Panc1 (cell line): ENCODE measurements around the gene TEPSIN. TPM values are rescaled to one million over a fixed set of nuclear protein-coding genes. Genes with fewer than 3 reads are reported as not detected.

Experiments
- ATAC-seq: fragments of 200-7000 bp; cut with Tn5 transposase; 2 replicates; pipeline ENCODE4 v1.9.1; 2020; ENCODE audit warnings: mild to moderate bottlenecking, moderate library complexity
- BruUV-seq: library from RNA; stranded (reverse); fragments of 400-500 nt; replicated peaks from 2 replicates; lab custom pipeline; 2021; lab: Mats Ljungman, UMichigan
- CTCF ChIA-PET: fragments of 300-600 bp; sonication (Branson Sonifier 250); formaldehyde crosslinking; loops from one replicate; lab custom pipeline; 2022; ENCODE audit warnings: antibody characterized with exemption; lab: Charles Lee
- POLR2A ChIA-PET: fragments of 300-600 bp; sonication (Branson Sonifier 250); formaldehyde crosslinking; loops from one replicate; lab custom pipeline; 2022; ENCODE audit warnings: antibody characterized with exemption; lab: Charles Lee
- DNase-seq: peaks from one replicate; pipeline ENCODE4 v3.0.0-alpha.2; 2010; ENCODE audit warnings: low read depth, low spot score
- H3K27ac ChIP-seq: 2 replicates; pipeline ENCODE4 v1.5.1; 2011; ENCODE audit warnings: mild to moderate bottlenecking, low read length, inconsistent platforms
- H3K27me3 ChIP-seq: fragments of 200-500 bp; sonication (Bioruptor generic); 2 replicates; pipeline ENCODE4 v1.6.0; 2014; ENCODE audit warnings: low read length, inconsistent platforms; ENCODE audit not compliant: control insufficient read depth, insufficient read depth
- H3K36me3 ChIP-seq: fragments of 200-500 bp; sonication (Bioruptor generic); 2 replicates; pipeline ENCODE4 v1.5.1; 2014; ENCODE audit warnings: inconsistent platforms, mild to moderate bottlenecking, low read length, moderate library complexity; ENCODE audit not compliant: control insufficient read depth, insufficient read depth
- H3K4me1 ChIP-seq: 2 replicates; pipeline ENCODE4 v1.5.1; 2011; ENCODE audit warnings: inconsistent platforms, mild to moderate bottlenecking, low read length, moderate library complexity; ENCODE audit not compliant: control insufficient read depth, insufficient read depth
- H3K4me3 ChIP-seq, 2 experiments: 2 replicates each; pipeline ENCODE4 v1.5.1; 2011 to 2012; ENCODE audit warnings: low read depth in 2 of 2, low read length in 2 of 2, mild to moderate bottlenecking in 2 of 2, inconsistent platforms in 1 of 2, moderate library complexity in 1 of 2
- H3K9me3 ChIP-seq: fragments of 200-500 bp; sonication (Bioruptor generic); 2 replicates; pipeline ENCODE4 v1.5.1; 2014; ENCODE audit warnings: low read depth, mild to moderate bottlenecking, inconsistent platforms, low read length, moderate library complexity; ENCODE audit not compliant: control insufficient read depth, insufficient read depth
- POLR2AphosphoS5 ChIP-seq: IDR thresholded peaks from 2 replicates; pipeline ENCODE4 v1.6.1; 2012; ENCODE audit warnings: mild to moderate bottlenecking, low read depth, low read length, moderate library complexity
- SIN3A ChIP-seq: IDR thresholded peaks from 2 replicates; pipeline ENCODE4 v1.6.1; 2012; ENCODE audit warnings: low read depth, mild to moderate bottlenecking, low read length, moderate library complexity, borderline replicate concordance; ENCODE audit not compliant: insufficient read depth
- TCF7L2 ChIP-seq: IDR thresholded peaks from 2 replicates; pipeline ENCODE4 v1.6.1; 2011; ENCODE audit warnings: mild to moderate bottlenecking, low read depth, low read length, inconsistent platforms
- in situ Hi-C: cut with HindIII; loops from 2 replicates; pipeline ENCODE4 v1.10.0; 2016; ENCODE audit warnings: low sequenced_read_pairs, low pct_unique_long_range_greater_than_20kb
- intact Hi-C: fragments of 100-400 bp; cut with micrococcal nuclease; formaldehyde crosslinking; loops from one replicate; pipeline ENCODE4 v1.10.0; 2022; ENCODE audit not compliant: unreplicated experiment
- total RNA-seq: library from RNA; stranded (reverse); gene quantifications from one replicate; pipeline ENCODE4 v1.2.1, GENCODE V29; 2021; ENCODE audit not compliant: unreplicated experiment
- TF ChIP-seq, protein P1 (sequence below): fragments of 450-650 bp; IDR thresholded peaks from 2 replicates; pipeline ENCODE4 v1.5.1; 2017; ENCODE audit warnings: mild to moderate bottlenecking
- TF ChIP-seq, protein P2 (sequence below), 2 experiments: IDR thresholded peaks; 2 replicates each; pipeline ENCODE4 v1.6.1; 2011 to 2012; ENCODE audit warnings: low read depth in 2 of 2, control low read depth in 1 of 2, low read length in 1 of 2, mild to moderate bottlenecking in 1 of 2, moderate library complexity in 1 of 2; ENCODE audit not compliant: insufficient read depth in 1 of 2

Gene TEPSIN
- total RNA-seq, 1 experiment from 2014 or later = 44.9 TPM

DNA sequence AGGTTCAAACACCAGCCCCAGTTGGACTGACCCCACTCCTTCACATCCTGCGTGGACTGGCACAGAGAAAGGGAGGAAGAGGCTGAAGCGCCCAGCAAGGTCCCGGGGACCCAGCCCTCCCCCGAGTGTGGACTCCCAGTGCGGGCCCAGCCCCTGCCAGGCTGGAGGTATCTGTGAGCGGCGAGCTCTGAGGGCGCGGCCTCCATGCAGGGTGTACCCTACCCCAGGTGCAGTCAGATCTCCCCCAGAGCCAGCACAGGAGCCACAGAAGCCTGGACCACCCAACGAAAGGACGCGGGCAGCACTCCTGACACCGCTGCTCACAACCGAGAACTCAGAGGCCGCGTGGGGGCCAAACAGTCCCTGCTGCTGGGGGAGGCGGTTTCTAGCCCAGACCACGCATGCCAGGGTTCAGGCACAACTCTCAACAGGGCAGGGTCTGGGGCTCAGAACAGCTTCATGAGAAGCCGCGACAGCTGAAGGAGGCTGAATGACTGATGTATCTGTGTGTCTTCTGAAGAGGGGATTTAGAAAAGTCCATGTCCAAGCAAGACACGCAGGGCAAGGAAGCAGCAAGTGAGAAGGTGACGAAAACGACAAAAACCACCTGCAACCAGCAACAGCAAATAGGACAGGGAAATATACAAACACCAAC is 47.8 kb upstream of the TEPSIN start:
- CTCF ChIA-PET = no interaction called here
- ATAC-seq = no peak
- no peaks in the 10 kb centered on the region for H3K27me3 ChIP-seq
- POLR2A ChIA-PET = no interaction called here
- intact Hi-C loops (no loop called here), in situ Hi-C loops (no loop called here)
- H3K4me3 ChIP-seq = no peak overlapping the region
- TF ChIP-seq SIN3A (no peak), POLR2AphosphoS5 (no peak)
- TF ChIP-seq, protein P1, sequence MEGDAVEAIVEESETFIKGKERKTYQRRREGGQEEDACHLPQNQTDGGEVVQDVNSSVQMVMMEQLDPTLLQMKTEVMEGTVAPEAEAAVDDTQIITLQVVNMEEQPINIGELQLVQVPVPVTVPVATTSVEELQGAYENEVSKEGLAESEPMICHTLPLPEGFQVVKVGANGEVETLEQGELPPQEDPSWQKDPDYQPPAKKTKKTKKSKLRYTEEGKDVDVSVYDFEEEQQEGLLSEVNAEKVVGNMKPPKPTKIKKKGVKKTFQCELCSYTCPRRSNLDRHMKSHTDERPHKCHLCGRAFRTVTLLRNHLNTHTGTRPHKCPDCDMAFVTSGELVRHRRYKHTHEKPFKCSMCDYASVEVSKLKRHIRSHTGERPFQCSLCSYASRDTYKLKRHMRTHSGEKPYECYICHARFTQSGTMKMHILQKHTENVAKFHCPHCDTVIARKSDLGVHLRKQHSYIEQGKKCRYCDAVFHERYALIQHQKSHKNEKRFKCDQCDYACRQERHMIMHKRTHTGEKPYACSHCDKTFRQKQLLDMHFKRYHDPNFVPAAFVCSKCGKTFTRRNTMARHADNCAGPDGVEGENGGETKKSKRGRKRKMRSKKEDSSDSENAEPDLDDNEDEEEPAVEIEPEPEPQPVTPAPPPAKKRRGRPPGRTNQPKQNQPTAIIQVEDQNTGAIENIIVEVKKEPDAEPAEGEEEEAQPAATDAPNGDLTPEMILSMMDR = no peak
- no peaks in the 10 kb centered on the region for H3K9me3 ChIP-seq
- H3K4me1 ChIP-seq = peaks cover 3% of the 10 kb centered on the region; the same call in 1 of the 2 replicates
- no peak for DNase-seq
- peaks cover 2% of the 10 kb centered on the region for H3K36me3 ChIP-seq
- BruUV-seq = no TSS peak
- no peak overlapping the region for H3K27ac ChIP-seq

DNA sequence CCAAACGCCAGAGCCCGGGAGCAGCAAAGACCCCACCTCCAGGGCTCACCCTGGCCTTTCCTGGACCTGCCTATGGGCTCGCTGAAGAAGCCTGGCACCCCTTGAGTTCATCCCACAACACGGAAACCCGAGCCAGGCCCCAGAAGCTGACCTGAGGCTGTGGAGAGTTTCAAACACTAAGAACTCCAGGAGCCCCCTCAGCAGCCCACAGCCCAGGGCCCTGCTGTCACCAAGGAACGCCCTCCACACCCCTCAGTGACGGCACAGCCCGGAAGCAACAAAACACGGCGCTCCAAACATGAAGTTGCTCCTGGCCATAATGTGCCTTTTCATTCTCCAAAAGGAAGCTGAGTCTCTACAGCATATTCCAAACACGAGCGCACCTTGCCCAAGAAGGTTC is 47.0 kb upstream of the TEPSIN start:
- no TSS peak for BruUV-seq
- Histone ChIP-seq H3K9me3 (no peaks in the 10 kb centered on the region), H3K36me3 (peaks cover 2% of the 10 kb centered on the region), H3K27ac (no peak overlapping the region), H3K27me3 (no peaks in the 10 kb centered on the region), H3K4me1 (no peaks in the 10 kb centered on the region), H3K4me3 (no peak overlapping the region)
- POLR2A ChIA-PET = no interaction called here
- DNase-seq (no peak), ATAC-seq (no peak)
- intact Hi-C loops (no loop called here), in situ Hi-C loops (no loop called here)
- TF ChIP-seq POLR2AphosphoS5 = no peak
- no peak for TF ChIP-seq SIN3A
- no peak for TF ChIP-seq TCF7L2
- TF ChIP-seq, protein P2, sequence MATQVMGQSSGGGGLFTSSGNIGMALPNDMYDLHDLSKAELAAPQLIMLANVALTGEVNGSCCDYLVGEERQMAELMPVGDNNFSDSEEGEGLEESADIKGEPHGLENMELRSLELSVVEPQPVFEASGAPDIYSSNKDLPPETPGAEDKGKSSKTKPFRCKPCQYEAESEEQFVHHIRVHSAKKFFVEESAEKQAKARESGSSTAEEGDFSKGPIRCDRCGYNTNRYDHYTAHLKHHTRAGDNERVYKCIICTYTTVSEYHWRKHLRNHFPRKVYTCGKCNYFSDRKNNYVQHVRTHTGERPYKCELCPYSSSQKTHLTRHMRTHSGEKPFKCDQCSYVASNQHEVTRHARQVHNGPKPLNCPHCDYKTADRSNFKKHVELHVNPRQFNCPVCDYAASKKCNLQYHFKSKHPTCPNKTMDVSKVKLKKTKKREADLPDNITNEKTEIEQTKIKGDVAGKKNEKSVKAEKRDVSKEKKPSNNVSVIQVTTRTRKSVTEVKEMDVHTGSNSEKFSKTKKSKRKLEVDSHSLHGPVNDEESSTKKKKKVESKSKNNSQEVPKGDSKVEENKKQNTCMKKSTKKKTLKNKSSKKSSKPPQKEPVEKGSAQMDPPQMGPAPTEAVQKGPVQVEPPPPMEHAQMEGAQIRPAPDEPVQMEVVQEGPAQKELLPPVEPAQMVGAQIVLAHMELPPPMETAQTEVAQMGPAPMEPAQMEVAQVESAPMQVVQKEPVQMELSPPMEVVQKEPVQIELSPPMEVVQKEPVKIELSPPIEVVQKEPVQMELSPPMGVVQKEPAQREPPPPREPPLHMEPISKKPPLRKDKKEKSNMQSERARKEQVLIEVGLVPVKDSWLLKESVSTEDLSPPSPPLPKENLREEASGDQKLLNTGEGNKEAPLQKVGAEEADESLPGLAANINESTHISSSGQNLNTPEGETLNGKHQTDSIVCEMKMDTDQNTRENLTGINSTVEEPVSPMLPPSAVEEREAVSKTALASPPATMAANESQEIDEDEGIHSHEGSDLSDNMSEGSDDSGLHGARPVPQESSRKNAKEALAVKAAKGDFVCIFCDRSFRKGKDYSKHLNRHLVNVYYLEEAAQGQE (IDR thresholded peaks at IDR 0.05; ENCODE audit: insufficient read depth in 1 of 2, low read depth in 2 of 2, low read length in 1 of 2) = no peak
- TF ChIP-seq, protein P1 = no peak
- CTCF ChIA-PET = no interaction called here
